Endometrial microvascular endothelial cells (primary cell): ENCODE data around the gene TDRD9. TPM values are rescaled to one million over a fixed set of nuclear protein-coding genes. Genes with fewer than 3 reads are reported as not detected.

Source experiments
- in situ Hi-C: cut with HindIII; loops from 2 replicates; pipeline ENCODE4 v1.10.0; 2017; ENCODE audit warnings: low sequenced_read_pairs, low pct_unique_long_range_greater_than_20kb; ENCODE audit errors: inconsistent ontology term
- total RNA-seq: library from RNA; depleted of rRNA; stranded (reverse); fragments of >200 nt; gene quantifications from one replicate; pipeline ENCODE4 v1.2.3, GENCODE V29; 2015; ENCODE audit errors: inconsistent ontology term

The TDRD9 gene
- total RNA-seq, 1 donor from 2014 or later, result 0.09 TPM

GRCh38 chr14:104011824-104012517, 83.7 kb downstream of the TDRD9 start:
- in situ Hi-C loops, result no loop called here

GRCh38 chr14:104014764-104015163, 86.5 kb downstream of the TDRD9 start:
- in situ Hi-C loops, result no loop called here

GRCh38 chr14:104016873-104017650, 88.8 kb downstream of the TDRD9 start:
- in situ Hi-C loops, result no loop called here

- in situ Hi-C loops, result no loop called here
These were observed 90.8 kb downstream of the TDRD9 start for GRCh38 chr14:104019029-104019428.

- in situ Hi-C loops, result no loop called here
These were observed 91.5 kb downstream of the TDRD9 start for GRCh38 chr14:104019806-104020205.

GRCh38 chr14:104020471-104020870, 92.2 kb downstream of the TDRD9 start:
- in situ Hi-C loops, result no loop called here

GRCh38 chr14:104023325-104024055, 95.2 kb downstream of the TDRD9 start:
- in situ Hi-C loops, result no loop called here

GRCh38 chr14:104025534-104025933, 97.3 kb downstream of the TDRD9 start:
- in situ Hi-C loops, result no loop called here

GRCh38 chr14:104026024-104026423, 97.8 kb downstream of the TDRD9 start:
- in situ Hi-C loops, result no loop called here

- in situ Hi-C loops, result no loop called here
These were observed 102.7 kb downstream of the TDRD9 start for GRCh38 chr14:104030958-104031357.

GRCh38 chr14:104031384-104031783, 103.1 kb downstream of the TDRD9 start:
- in situ Hi-C loops, result no loop called here

GRCh38 chr14:104034976-104035699, 106.9 kb downstream of the TDRD9 start:
- in situ Hi-C loops, result no loop called here

- in situ Hi-C loops, result no loop called here
These were observed 108.0 kb downstream of the TDRD9 start for GRCh38 chr14:104036212-104036611.

GRCh38 chr14:104037074-104037473, 108.8 kb downstream of the TDRD9 start:
- in situ Hi-C loops, result no loop called here

GRCh38 chr14:104037903-104038302, 109.6 kb downstream of the TDRD9 start:
- in situ Hi-C loops, result no loop called here

GRCh38 chr14:104039214-104039613, 111.0 kb downstream of the TDRD9 start:
- in situ Hi-C loops, result no loop called here

GRCh38 chr14:104040539-104040938, 112.3 kb downstream of the TDRD9 start:
- in situ Hi-C loops, result no loop called here

GRCh38 chr14:104041430-104042104, 113.3 kb downstream of the TDRD9 start:
- in situ Hi-C loops, result no loop called here

GRCh38 chr14:104044016-104044415, 115.8 kb downstream of the TDRD9 start:
- in situ Hi-C loops, result no loop called here
